GM12891 (cell line): ENCODE data around the gene TMEM179.

Source experiments
- POLR2A ChIP-seq: IDR thresholded peaks from 2 replicates; pipeline ENCODE4 v1.6.1; 2011; ENCODE audit warnings: low read depth, low read length, control low read depth
- POLR2AphosphoS5 ChIP-seq: IDR thresholded peaks from 2 replicates; pipeline ENCODE4 v1.6.1; 2011; ENCODE audit warnings: low read depth, low read length, control low read depth
- POU2F2 ChIP-seq: IDR thresholded peaks from 2 replicates; pipeline ENCODE4 v1.6.1; 2011; ENCODE audit warnings: low read depth, mild to moderate bottlenecking, control low read depth, low read length, moderate library complexity
- SPI1 ChIP-seq: IDR thresholded peaks from 2 replicates; pipeline ENCODE4 v1.6.1; 2011; ENCODE audit warnings: low read depth, low read length, control low read depth
- TAF1 ChIP-seq: IDR thresholded peaks from 2 replicates; pipeline ENCODE4 v1.6.1; 2011; ENCODE audit warnings: low read depth, low read length, control low read depth

DNA sequence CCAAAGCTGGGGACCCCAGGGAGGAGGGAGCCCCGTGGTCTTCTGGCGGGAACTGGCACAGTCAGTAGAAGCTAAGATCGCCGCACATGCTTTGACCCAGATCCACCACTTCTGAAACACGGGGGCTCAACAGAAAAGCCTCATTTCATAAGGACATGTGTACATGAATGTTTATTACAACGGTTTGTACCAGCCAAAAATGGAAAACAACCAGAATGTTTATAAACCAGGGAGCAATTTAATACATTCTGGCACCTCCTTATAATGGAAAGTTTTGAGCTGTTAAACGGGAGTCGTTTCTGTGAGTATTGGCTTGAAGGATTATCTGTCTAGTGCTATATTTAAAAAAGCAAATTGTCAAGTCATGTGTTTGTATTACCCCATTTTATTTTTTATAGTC, 7.3 kb upstream of the TMEM179 start:
- TF ChIP-seq POLR2A (no peak), SPI1 (no peak), POLR2AphosphoS5 (no peak), TAF1 (no peak), POU2F2 (no peak)
